ENCODE measurements around the gene HRK.

GRCh38 chr12:116887244-116887643, 6.0 kb upstream of the HRK start:
- TF ChIP-seq CTCF (IDR thresholded peaks at IDR 0.05) (no peak), POLR2A (IDR thresholded peaks at IDR 0.05) (no peak)

Data from heart left ventricle (tissue), 13 donors.